ENCODE measurements around the gene SAP130. TPM values are rescaled to one million over a fixed set of nuclear protein-coding genes. Genes with fewer than 3 reads are reported as not detected.

SAP130 gene
- total and polyA plus RNA-seq, 2 of the 8 experiments (the other 6 are each of a cell fraction or from before 2014, with no cell fraction given) = 51.4 to 54.3 TPM

GRCh38 chr2:127901339-127902056, 126.4 kb downstream of the SAP130 start:
- TF ChIP-seq CTBP2 (IDR thresholded peaks at IDR 0.05; ENCODE audit: borderline replicate concordance, insufficient read depth, insufficient read length, low read length) (no peak), MAFK (IDR thresholded peaks at IDR 0.05; ENCODE audit: low read depth, low read length) (no peak), POLR2AphosphoS5 (IDR thresholded peaks at IDR 0.05; ENCODE audit: low read depth, low read length) (no peak), KDM1A (IDR thresholded peaks at IDR 0.05; ENCODE audit: borderline replicate concordance, low read length) (no peak), RBBP5 (IDR thresholded peaks at IDR 0.05; ENCODE audit: borderline replicate concordance, low read depth, low read length) (no peak), HDAC6 (IDR thresholded peaks at IDR 0.05; ENCODE audit: low read depth, low read length) (no peak)
- no peak overlapping the region for H3K56ac ChIP-seq (replicated peaks; ENCODE audit: insufficient read length, low read depth, low read length)
- DNase-seq (ENCODE audit: low read depth in 1 of 2, low spot score in 2 of 2) (no peak), FAIRE-seq (no peak)
- no peak overlapping the region for H4K5ac ChIP-seq (ENCODE audit: insufficient read length, low read depth, low read length)
- no peak overlapping the region for H4K91ac ChIP-seq (replicated peaks; ENCODE audit: insufficient read length, low read length)
- ChIA-PET CTCF (ENCODE audit: partially characterized antibody) (interaction anchor here (0.8 to 2.8 kb wide), 4 partner anchors 12 to 94 kb away, joined by 3 to 11 read pairs (median 4); no protein-coding TSS in a partner anchor), POLR2A (ENCODE audit: partially characterized antibody) (no interaction called here)
- no peaks in the 10 kb centered on the region; a peak in 1 of 7 replicates for H3K27me3 ChIP-seq (replicated peaks in 1 of 4; ENCODE audit: control insufficient read depth in 3 of 4, extremely low read depth in 1 of 4, insufficient read depth in 3 of 4, low read length in 3 of 4)
- no peak overlapping the region for H3K18ac ChIP-seq (ENCODE audit: extremely low read depth, low read length)
- 92% methylated on average over 11 of the region's 12 CpGs; no CpG with 5 or more reads in 1 of the 2 experiments for whole genome bisulfite sequencing, 2 experiments (ENCODE audit: extremely low coverage in 1 of 2, insufficient coverage in 1 of 2, insufficient read length in 1 of 2, insufficient replicate concordance in 2 of 2, low coverage in 1 of 2, low lambda C conversion rate in 2 of 2, missing lambda C conversion rate in 1 of 2)
- H3K4me2 ChIP-seq (ENCODE audit: insufficient read depth in 1 of 2, low read depth in 2 of 2, low read length in 2 of 2) = no peak overlapping the region
- no peaks in the 10 kb centered on the region for H4K20me1 ChIP-seq (replicated peaks in 1 of 2; ENCODE audit: control insufficient read depth in 1 of 2, insufficient read depth in 2 of 2, low read length in 2 of 2)
- no peaks in the 10 kb centered on the region for H3K79me1 ChIP-seq (ENCODE audit: low read depth, low read length)
- no peak overlapping the region for H3K27ac ChIP-seq (ENCODE audit: low read depth, low read length)
- H2AK5ac ChIP-seq (ENCODE audit: low read depth, low read length) = no peak overlapping the region
- H2BK20ac ChIP-seq (ENCODE audit: low read length) = no peak overlapping the region
- H2BK5ac ChIP-seq (ENCODE audit: low read depth, low read length) = no peak overlapping the region
- H3K9me3 ChIP-seq (ENCODE audit: insufficient read depth in 2 of 2, low read depth in 1 of 2, low read length in 1 of 2) = no peaks in the 10 kb centered on the region; a peak in 1 of 4 replicates
- H3K79me2 ChIP-seq (ENCODE audit: control insufficient read depth in 1 of 2, insufficient read depth in 2 of 2, low read length in 2 of 2) = no peaks in the 10 kb centered on the region
- peaks cover 0 to 3% (median 0%) of the 10 kb centered on the region in 4 experiments; a peak in 2 of 7 replicates for H3K4me1 ChIP-seq (replicated peaks in 1 of 4; ENCODE audit: control insufficient read depth in 3 of 4, insufficient read depth in 4 of 4, low read length in 3 of 4)
- H2AFZ ChIP-seq (ENCODE audit: low read length) = 0 out of 2 replicates have a peak overlapping the region, but pooled peaks have one; percentile 5
- H4K8ac ChIP-seq (ENCODE audit: extremely low read depth, insufficient read depth, low read length) = no peak overlapping the region
- no peak overlapping the region for H3K9ac ChIP-seq (replicated peaks in 1 of 4; ENCODE audit: extremely low read depth in 1 of 4, low read depth in 3 of 4, low read length in 3 of 4)
- no peak overlapping the region for H3K4me3 ChIP-seq (ENCODE audit: extremely low read depth in 1 of 4, insufficient read depth in 2 of 4, low read depth in 3 of 4, low read length in 4 of 4)
- H3K23ac ChIP-seq (ENCODE audit: insufficient read length) = no peak overlapping the region
- H2BK15ac ChIP-seq (ENCODE audit: low read length) = no peak overlapping the region
- H2BK120ac ChIP-seq (replicated peaks; ENCODE audit: low read depth, low read length) = no peak overlapping the region
- no peak overlapping the region for H3K4ac ChIP-seq (replicated peaks; ENCODE audit: insufficient read length, low read depth, low read length)
- no peaks in the 10 kb centered on the region for H3K36me3 ChIP-seq (ENCODE audit: control insufficient read depth in 2 of 4, insufficient read depth in 4 of 4, low read length in 3 of 4)
- H2BK12ac ChIP-seq (ENCODE audit: low read depth, low read length) = no peak overlapping the region
- no peak overlapping the region for H3K14ac ChIP-seq (ENCODE audit: insufficient read length)
- H3K23me2 ChIP-seq (ENCODE audit: low read depth, low read length) = no peaks in the 10 kb centered on the region

All from H1 (cell line).